ENCODE results near the gene NCKAP1. TPM values are rescaled to one million over a fixed set of nuclear protein-coding genes. Genes with fewer than 3 reads are reported as not detected.
"Not testable (repeated sequence)": the region's sequence is repeated elsewhere in the genome, so short reads cannot be mapped to it uniquely, and the experiment has no call there.

Gene NCKAP1
- polyA plus RNA-seq, 2 of the 4 experiments (the other 2 are of a cell fraction), result 98.8 to 201 TPM

DNA sequence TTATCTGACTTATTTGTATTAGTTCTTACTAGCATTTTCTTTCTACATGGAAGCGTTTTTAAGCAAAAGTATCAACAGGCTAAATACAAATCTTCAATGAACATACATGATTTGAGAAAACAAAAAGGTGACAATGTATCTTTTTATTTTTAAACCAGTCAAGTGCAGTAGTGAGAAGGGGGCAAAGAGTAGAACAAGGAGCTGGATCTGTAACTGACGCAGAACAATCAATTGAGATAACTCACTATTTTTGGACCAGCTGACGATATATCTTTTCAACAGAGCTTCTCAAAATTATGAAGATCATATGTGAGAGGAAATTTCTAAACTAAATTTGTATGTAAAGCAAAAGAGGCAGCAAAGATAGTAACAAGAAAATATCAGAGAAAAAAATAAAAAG, 15.5 kb downstream of the NCKAP1 start:
- H3K4me3 ChIP-seq, result no peak overlapping the region
- WGBS (ENCODE audit: missing lambda C conversion rate), result 87% methylated on average over 3 of the region's 3 CpGs

DNA sequence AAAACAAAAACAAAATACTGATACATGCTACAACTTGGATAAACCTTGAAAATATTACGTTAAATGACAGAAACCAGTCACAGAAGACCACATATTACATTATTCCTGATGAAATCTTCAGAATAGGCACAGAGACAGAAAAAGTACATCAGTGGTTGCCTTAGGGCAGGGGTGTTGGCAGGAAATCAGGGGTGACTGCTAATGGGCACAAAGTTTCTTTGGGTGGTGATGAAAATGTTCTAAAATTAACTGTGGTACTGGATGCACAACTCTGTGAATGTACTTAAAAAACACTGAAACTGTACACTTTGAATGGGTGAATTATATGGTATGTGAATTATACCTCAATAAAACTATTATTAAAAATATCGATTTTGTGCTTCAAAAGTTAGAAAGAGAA, 16.6 kb downstream of the NCKAP1 start:
- DNase-seq (ENCODE audit: low read depth in 1 of 2, low spot score in 1 of 2) (no peak), FAIRE-seq (no peak), ATAC-seq (no peak)
- ChIA-PET POLR2A (interaction anchor here (0.6 to 0.7 kb wide), 2 partner anchors 10 to 15 kb away, joined by 3 to 6 read pairs; no protein-coding TSS in a partner anchor), CTCF (interaction anchor here (1.3 kb wide), 1 partner anchor 16 kb away, joined by 3 read pairs; no protein-coding TSS in a partner anchor)
- no peak overlapping the region for H3K27ac ChIP-seq
- H3K4me3 ChIP-seq, result no peak overlapping the region
- H3K9me3 ChIP-seq, result no peaks in the 10 kb centered on the region
- no peak overlapping the region for H3K4me2 ChIP-seq
- peaks cover 18% of the 10 kb centered on the region for H3K4me1 ChIP-seq
- TF ChIP-seq RCOR1 (IDR thresholded peaks at IDR 0.05; ENCODE audit: low read depth, low read length) (no peak), NFE2L2 (conservative IDR thresholded peaks at IDR 0.05; ENCODE audit: low read length) (no peak), SMC3 (IDR thresholded peaks at IDR 0.05) (no peak)
- WGBS (ENCODE audit: missing lambda C conversion rate), result 94% methylated on average over 2 of the region's 2 CpGs

More for the DNA sequence above, 15.5 kb downstream of the NCKAP1 start:
- DNase-seq (ENCODE audit: low read depth in 1 of 2, low spot score in 1 of 2) (no peak), ATAC-seq (no peak), FAIRE-seq (no peak)
- Histone ChIP-seq H3K4me2 (no peak overlapping the region), H3K27ac (no peak overlapping the region), H3K9me3 (no peaks in the 10 kb centered on the region), H3K4me1 (peaks cover 24% of the 10 kb centered on the region)
- ChIA-PET CTCF (interaction anchor here (1.0 kb wide), 1 partner anchor 10 kb away, joined by 3 read pairs; no protein-coding TSS in a partner anchor), POLR2A (no interaction called here)
- TF ChIP-seq HDAC2 (IDR thresholded peaks at IDR 0.05) (no peak), CEBPB (IDR thresholded peaks at IDR 0.05) (no peak), BHLHE40 (IDR thresholded peaks at IDR 0.05; ENCODE audit: low read depth, low read length) (no peak), EHMT2 (IDR thresholded peaks at IDR 0.05; ENCODE audit: low read depth) (no peak), ESRRA (IDR thresholded peaks at IDR 0.05; ENCODE audit: borderline replicate concordance, low read length) (no peak)

DNA sequence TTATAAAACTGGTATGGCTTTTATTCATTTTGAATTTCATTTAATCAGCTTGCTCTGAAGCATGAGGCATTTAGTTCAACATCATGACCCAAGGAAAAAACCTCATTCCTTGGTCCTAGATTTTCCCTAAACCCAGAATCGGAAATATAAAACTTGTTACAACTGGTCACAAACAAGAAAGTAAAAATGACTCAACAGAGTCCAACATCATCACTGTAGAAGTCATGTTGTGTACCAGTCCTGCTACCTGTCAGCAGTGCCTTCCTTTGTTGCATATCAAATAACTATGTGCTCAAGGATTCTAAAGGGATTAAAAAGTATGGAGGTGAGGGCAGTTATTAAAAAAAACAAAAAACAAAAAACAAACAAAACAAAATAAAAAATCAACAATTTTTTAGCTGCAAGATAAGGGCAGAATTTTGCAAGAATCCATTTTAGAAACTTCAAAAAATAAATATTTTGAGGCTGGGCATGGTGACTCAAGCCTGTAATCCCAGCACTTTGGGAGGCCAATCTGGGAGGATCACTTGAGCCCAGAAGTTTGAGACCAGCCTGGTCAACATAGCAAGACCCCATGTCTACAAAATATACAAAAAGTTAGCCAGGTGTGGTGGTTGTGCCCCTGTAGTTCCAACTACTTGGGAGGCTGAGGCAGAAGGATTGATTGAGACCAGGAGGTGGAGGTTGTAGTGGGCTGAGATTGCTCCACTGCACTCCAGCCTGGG, 18.4 kb downstream of the NCKAP1 start:
- Histone ChIP-seq H3K4me3 (no peak overlapping the region), H3K4me1 (peaks cover 9% of the 10 kb centered on the region), H3K9me3 (no peaks in the 10 kb centered on the region), H3K4me2 (no peak overlapping the region), H3K27ac (no peak overlapping the region)
- ChIA-PET POLR2A (no interaction called here), CTCF (no interaction called here)
- no peak for FAIRE-seq
- DNase-seq (ENCODE audit: low read depth in 1 of 2, low spot score in 1 of 2), result no peak
- ATAC-seq, result no peak
- WGBS (ENCODE audit: missing lambda C conversion rate), result 91% methylated on average over 1 of the region's 1 CpG
- TF ChIP-seq JUN (IDR thresholded peaks at IDR 0.05) (no peak), RCOR1 (IDR thresholded peaks at IDR 0.05; ENCODE audit: low read depth, low read length) (no peak), KDM1A (IDR thresholded peaks at IDR 0.05; ENCODE audit: low read depth) (no peak), EHMT2 (IDR thresholded peaks at IDR 0.05; ENCODE audit: low read depth) (no peak), CBX2 (IDR thresholded peaks at IDR 0.05; ENCODE audit: borderline replicate concordance, low read depth) (no peak), CHD2 (IDR thresholded peaks at IDR 0.05; ENCODE audit: low read length, partially characterized antibody) (no peak), CBX8 (IDR thresholded peaks at IDR 0.05) (no peak), BHLHE40 (IDR thresholded peaks at IDR 0.05; ENCODE audit: low read depth, low read length) (no peak)
- TF ChIP-seq, protein P1, sequence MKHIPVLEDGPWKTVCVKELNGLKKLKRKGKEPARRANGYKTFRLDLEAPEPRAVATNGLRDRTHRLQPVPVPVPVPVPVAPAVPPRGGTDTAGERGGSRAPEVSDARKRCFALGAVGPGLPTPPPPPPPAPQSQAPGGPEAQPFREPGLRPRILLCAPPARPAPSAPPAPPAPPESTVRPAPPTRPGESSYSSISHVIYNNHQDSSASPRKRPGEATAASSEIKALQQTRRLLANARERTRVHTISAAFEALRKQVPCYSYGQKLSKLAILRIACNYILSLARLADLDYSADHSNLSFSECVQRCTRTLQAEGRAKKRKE (CRISPR knock-in tag; IDR thresholded peaks at IDR 0.05; ENCODE audit: low read depth), result no peak
- TF ChIP-seq, protein P2, sequence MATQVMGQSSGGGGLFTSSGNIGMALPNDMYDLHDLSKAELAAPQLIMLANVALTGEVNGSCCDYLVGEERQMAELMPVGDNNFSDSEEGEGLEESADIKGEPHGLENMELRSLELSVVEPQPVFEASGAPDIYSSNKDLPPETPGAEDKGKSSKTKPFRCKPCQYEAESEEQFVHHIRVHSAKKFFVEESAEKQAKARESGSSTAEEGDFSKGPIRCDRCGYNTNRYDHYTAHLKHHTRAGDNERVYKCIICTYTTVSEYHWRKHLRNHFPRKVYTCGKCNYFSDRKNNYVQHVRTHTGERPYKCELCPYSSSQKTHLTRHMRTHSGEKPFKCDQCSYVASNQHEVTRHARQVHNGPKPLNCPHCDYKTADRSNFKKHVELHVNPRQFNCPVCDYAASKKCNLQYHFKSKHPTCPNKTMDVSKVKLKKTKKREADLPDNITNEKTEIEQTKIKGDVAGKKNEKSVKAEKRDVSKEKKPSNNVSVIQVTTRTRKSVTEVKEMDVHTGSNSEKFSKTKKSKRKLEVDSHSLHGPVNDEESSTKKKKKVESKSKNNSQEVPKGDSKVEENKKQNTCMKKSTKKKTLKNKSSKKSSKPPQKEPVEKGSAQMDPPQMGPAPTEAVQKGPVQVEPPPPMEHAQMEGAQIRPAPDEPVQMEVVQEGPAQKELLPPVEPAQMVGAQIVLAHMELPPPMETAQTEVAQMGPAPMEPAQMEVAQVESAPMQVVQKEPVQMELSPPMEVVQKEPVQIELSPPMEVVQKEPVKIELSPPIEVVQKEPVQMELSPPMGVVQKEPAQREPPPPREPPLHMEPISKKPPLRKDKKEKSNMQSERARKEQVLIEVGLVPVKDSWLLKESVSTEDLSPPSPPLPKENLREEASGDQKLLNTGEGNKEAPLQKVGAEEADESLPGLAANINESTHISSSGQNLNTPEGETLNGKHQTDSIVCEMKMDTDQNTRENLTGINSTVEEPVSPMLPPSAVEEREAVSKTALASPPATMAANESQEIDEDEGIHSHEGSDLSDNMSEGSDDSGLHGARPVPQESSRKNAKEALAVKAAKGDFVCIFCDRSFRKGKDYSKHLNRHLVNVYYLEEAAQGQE (IDR thresholded peaks at IDR 0.05), result no peak
- TF ChIP-seq, protein P3, sequence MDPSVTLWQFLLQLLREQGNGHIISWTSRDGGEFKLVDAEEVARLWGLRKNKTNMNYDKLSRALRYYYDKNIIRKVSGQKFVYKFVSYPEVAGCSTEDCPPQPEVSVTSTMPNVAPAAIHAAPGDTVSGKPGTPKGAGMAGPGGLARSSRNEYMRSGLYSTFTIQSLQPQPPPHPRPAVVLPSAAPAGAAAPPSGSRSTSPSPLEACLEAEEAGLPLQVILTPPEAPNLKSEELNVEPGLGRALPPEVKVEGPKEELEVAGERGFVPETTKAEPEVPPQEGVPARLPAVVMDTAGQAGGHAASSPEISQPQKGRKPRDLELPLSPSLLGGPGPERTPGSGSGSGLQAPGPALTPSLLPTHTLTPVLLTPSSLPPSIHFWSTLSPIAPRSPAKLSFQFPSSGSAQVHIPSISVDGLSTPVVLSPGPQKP (IDR thresholded peaks at IDR 0.05; ENCODE audit: low read depth, low read length), result no peak

DNA sequence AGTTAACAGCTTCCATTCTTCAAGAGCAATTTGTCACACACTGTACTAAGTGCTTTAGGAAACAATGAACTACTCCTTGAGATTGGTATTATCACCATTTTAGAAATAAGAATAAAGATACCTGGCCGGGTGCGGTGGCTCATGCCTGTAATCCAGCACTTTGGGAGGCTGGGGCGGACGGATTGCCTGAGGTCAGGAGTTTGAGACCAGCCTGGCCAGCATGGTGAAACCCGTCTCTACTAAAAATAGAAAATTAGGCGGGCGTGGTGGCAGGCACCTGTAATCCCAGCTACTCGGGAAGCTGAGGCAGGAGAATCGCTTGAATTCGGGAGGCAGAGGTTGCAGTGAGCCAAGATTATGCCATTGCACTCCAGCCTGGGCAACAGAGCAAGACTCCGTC, 20.4 kb downstream of the NCKAP1 start:
- CTCF ChIA-PET, result interaction anchor here (1.0 to 1.2 kb wide), 4 partner anchors 18 to 38 kb away, joined by 3 to 5 read pairs (median 3); partner anchors contain the start of gene NCKAP1
- DNase-seq (ENCODE audit: low read depth in 1 of 2, low spot score in 1 of 2); POLR2A ChIA-PET; H3K27ac ChIP-seq; FAIRE-seq; H3K9me3 ChIP-seq; H3K4me2 ChIP-seq; ATAC-seq; H3K4me3 ChIP-seq: not testable (repeated sequence)
- 94% methylated on average over 11 of the region's 11 CpGs for WGBS (ENCODE audit: missing lambda C conversion rate)
- H3K4me1 ChIP-seq, result peaks cover 15% of the 10 kb centered on the region; the same call in 2 of the 3 replicates
